T follicular helper cell (primary cell): ENCODE results near the gene CCT2.

Experiments
- DNase-seq: peaks from one replicate; pipeline ENCODE4 v3.0.0-alpha.2; 2020; ENCODE audit warnings: low read depth
- total RNA-seq, 2 experiments: gene quantifications; one replicate each; lab custom pipeline; 2026; lab: John Stamatoyannopoulos, UW

Gene CCT2
- 160 to 739 reads per million in 2 experiments for total RNA-seq

- DNase-seq, result peak; percentile 95
Measured at GRCh38 chr12:69585189-69586062, at the start of gene CCT2. Gene CCT2, plus strand, starts transcription at chr12:69585459. Its CDS starts 63 bp downstream, at chr12:69585522.

- no peak for DNase-seq
Measured at GRCh38 chr12:69540987-69541386, 44.3 kb upstream of the CCT2 start.

DNA sequence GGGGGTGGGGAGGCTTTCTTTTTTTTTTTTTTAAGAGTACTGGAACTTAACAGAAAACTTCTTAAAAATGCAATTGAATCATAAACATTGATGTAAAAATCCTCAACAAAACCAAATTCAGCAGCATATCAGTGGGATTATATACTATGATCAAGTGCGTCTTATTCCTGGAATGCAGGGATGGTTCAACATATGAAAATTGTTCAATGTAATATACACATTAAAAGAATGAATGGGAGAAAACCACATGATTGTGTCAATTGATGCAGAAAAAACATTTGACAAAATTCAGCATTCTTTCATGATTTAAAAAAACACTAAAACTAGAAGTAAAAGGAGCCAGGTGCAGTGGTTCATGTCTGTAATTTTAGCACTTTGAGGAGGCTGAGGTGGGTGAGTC, 41.2 kb upstream of the CCT2 start:
- DNase-seq, result no peak

- DNase-seq, result no peak
Measured at GRCh38 chr12:69545081-69545480, 40.2 kb upstream of the CCT2 start.

DNA sequence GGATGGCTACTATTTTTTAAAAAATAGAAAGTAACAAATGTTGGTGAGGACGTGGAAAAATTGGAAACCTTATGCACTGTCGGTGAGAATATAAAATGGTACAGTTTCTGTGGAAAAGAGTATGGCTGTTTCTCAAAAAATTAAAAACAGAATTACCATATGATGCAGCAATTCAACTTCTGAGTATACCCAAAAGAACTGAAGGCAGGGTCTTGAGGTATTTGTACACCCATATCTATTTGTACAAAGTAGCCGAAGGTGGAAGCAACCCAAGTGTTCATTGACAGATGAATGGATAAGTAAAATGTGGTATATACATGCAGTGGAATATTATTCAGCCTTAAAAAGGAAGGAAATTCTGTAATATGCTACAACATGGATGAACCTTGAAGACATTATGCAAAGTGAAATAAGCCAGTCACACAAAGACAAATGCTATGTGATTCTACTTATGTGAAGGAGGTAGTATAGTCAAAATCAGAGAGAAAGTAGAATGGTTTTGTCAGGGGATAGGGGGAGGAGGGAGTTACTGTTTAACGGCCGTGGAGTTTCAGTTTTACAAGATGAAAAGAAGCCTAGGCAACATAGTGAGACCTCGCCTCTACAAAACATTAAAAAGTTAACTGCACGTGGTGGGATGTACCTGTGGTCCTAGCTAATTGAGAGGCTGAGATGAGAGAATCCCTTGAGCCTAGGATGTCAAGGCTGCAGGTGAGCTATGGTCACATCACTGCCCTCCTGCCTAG, 38.4 kb upstream of the CCT2 start:
- DNase-seq, result no peak

DNA sequence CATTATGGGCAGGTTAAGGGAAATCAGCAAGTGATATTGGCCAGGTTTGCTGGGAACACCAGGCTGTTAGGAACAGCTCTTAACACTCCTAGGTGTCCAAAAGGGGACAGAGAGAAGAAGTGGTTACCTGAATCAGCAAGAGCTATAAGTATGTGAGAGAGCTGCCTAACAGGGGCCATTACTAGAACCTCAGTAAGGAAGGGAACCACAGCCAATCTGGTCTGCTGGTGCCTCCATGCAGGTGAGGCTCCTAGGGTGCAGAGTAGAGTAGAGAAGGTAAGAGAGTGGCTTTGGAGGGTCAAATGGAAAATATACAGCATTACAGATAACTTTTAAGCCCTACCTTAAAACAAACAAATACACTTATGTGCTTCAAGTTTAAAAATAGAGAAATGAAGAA, 36.6 kb upstream of the CCT2 start:
- no peak for DNase-seq

DNA sequence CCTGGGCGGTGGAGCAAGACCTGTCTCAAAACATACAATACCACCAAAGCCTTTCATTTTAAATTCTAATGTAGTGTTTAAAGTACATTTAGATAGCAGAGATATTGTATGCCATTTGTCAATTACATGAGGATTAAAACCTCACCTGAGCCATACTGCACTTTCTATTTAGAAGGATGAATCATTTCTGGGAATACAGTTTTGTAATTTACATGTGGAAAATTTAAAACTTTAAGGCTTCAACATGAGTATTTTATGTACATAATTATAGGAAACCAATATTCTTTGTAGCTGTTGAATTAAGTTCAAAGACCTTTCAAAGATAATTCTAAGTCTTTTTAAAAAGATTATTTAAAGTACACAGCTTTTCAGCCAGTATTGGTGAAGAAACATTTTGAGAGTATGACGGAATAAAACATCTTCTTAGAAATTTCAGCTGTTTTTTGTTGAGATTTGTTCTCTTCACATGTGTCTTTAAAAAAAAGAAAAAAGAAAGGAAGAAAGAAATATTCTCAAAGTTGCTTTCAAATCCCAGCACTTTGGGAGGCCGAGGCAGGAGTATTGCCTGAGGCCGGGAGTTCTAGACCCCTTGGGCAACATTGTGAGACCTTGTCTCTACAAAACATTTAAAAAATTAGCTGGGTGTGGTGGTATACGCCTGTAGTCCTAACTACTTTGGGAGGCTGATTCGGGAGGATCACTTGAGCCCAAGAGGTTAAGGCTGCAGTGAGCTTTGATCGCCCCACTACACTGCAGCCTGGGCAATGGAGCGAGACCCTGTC, 34.5 kb upstream of the CCT2 start:
- DNase-seq, result no peak

GRCh38 chr12:69553628-69554248, 31.5 kb upstream of the CCT2 start:
- DNase-seq, result no peak

- DNase-seq, result no peak
Measured at GRCh38 chr12:69555461-69555860, 29.8 kb upstream of the CCT2 start.

GRCh38 chr12:69556383-69556782, 28.9 kb upstream of the CCT2 start:
- DNase-seq, result no peak

GRCh38 chr12:69563166-69563762, 22.0 kb upstream of the CCT2 start:
- DNase-seq, result no peak

DNA sequence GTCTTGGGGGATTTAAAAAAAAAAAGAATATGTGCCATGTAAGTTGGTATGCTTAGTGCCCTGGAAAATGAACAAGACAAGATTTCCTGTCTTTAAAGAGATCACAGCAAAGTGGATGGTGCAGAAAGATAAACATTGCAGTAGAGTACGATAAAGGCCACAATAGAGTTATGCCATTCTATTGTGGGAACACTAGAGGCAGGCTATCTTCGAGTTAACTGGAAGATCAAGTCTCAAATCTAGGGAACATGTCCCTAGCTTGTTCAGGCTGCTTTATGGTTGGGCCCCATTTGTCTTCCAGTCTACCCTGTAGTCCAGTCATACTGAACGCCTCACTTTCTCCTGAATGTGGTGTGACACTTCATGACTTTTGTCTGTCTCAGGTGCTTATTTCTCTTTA, 18.7 kb upstream of the CCT2 start:
- DNase-seq, result no peak

- DNase-seq, result no peak
Measured at GRCh38 chr12:69569236-69569635, 16.0 kb upstream of the CCT2 start.

DNA sequence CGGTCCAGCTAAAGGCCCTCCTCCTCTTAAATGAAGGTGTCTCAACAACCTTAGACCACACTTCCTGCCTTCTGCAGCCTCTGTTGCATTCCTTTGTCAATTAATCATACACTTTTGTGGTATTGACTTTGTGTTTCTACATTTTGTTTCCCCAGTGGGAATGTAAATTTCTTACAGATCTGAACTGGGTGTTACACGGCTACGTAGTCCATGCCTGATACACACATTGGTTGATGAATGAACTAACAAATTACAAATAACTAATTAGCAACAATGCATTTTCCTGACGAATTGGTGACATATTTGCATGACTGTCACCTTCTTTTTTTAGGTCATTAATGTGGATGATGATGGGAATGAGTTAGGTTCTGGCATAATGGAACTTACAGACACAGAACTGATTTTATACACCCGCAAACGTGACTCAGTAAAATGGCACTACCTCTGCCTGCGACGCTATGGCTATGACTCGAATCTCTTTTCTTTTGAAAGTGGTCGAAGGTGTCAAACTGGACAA, 15.2 kb upstream of the CCT2 start:
- DNase-seq, result no peak

DNA sequence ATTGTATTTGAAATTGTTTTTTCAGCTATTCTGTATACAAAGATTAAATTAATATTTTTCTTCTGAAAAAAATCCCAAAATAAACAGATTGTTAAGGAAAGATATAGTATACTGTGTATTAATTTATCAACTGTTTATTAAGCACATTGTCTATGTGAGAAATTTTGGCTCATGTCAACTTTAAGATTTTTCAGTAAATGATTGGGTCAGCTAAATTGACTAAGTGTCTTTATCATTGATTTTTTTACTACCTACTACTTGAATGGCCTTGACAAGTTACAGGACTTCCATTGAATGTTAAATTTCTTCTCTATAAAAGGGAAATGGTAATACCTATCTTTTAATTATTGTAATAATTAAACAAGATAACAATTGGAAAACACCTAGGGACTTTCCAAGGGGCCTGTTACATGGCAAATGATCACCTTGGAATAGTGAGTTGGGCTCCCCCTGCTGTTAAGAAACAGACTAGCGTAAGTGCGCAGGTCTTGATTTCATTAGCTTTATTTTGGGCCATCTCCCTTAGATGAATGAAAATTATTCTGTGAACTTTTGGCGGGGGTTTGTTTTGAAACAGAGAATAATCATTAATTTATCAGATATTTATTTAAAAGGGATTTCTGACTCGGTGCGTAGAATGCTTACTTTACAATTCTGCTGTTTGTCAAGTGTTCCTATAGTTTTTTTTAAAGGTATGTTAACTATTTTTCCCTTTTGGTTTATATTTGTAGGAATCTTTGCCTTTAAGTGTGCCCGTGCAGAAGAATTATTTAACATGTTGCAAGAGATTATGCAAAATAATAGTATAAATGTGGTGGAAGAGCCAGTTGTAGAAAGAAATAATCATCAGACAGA, 14.5 kb upstream of the CCT2 start:
- DNase-seq, result peak; percentile 45

DNA sequence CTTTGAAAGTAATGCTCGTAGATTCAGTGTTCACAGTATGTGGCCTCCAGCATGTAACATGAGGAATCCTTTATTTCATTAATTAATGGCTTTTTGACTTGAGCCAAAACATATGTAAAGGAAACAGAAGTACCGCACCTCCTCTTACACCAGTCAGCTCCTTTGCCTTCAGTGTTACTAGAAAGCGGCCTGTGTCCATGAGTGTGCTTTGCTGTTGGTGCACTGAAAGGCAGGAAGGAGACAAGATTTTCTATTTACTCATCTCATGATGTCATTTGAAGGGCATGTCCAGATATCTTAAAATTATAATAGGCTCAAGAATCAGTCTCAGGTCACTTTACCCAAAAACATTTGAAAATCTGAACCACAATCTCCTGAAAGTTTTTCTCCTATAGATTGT, 9.9 kb upstream of the CCT2 start:
- DNase-seq, result no peak

DNA sequence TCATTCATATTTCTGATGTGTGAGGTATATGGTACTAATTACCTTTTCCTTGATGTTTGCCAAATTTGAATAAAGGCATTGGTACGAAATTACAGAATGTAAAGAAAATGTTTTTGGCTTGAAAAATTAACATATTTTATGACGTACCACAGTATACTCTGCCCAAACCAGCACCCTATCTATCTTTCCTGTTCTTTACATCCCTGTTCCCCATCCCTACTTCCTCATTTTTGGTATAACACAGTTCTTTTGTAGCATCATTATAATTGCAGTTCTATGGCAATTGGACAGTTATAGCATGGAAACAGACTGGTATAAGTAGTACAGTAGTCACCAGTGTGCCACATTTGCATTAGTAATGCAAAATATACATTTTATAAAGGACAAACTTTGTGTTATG, 7.0 kb upstream of the CCT2 start:
- no peak for DNase-seq

- no peak for DNase-seq
Measured at GRCh38 chr12:69579029-69579428, 6.2 kb upstream of the CCT2 start.

DNA sequence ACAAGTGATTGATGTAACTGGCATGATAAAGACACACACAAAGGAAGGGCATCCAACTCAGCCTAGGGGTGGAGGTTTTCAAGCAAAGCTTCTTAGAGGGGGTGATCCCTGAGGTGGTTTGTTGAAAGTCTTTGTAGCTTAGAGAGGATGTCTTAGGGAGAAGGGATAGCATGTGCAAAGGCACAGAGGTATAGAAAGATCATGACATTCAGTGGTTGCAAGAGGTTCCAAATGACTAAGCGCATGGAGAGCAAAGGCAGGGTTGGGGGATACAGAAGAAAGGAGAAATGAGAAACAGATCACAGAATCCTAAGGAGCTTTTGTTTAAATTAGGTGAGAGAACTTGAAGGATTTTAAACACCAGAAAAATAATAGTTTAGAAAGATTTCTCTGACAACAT, 5.2 kb upstream of the CCT2 start:
- DNase-seq, result no peak

GRCh38 chr12:69583203-69583602, 2.1 kb upstream of the CCT2 start:
- no peak for DNase-seq
